ENCODE results near the gene TRPM2.

TRPM2 gene

DNA sequence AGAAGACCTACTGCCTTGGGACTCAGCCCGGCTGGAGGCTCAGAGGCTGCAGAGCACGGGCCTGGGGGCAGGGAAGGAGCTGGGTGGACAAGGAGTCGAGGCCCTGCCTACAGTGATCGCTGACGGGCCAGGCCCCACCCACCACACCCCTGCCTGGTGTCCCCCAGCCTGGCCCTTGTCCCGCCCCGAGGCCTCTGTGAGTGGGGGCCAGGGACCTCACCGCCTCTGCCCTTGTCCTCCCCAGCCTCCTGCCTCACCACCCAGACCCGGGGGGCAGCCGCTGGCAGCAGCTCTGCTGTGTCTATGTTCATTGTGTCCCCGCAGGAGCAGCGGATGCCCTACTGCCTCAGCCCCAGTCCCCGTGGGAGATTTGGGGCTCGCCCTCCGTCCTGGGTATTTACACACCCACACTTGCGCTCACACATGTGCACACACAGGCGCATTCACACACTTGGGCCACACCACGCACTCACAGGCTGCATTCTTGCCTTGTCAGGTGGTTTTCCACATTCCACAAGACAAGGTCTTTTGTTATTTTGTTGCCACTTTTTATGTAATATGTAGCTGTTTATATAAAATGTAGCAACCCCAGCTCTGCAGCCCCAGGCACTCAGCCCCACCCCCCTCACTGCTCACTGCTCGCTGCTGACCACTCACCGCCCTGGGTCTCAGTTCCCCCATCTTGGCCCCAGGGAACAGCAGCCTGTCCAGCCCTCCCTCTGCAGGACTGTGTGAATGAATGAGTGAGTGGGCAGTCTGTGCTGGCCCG is 46.3 kb upstream of the TRPM2 start:
- TF ChIP-seq EZH2phosphoT487 (IDR thresholded peaks at IDR 0.05; ENCODE audit: low read depth): no peak
- TF ChIP-seq, protein P1, sequence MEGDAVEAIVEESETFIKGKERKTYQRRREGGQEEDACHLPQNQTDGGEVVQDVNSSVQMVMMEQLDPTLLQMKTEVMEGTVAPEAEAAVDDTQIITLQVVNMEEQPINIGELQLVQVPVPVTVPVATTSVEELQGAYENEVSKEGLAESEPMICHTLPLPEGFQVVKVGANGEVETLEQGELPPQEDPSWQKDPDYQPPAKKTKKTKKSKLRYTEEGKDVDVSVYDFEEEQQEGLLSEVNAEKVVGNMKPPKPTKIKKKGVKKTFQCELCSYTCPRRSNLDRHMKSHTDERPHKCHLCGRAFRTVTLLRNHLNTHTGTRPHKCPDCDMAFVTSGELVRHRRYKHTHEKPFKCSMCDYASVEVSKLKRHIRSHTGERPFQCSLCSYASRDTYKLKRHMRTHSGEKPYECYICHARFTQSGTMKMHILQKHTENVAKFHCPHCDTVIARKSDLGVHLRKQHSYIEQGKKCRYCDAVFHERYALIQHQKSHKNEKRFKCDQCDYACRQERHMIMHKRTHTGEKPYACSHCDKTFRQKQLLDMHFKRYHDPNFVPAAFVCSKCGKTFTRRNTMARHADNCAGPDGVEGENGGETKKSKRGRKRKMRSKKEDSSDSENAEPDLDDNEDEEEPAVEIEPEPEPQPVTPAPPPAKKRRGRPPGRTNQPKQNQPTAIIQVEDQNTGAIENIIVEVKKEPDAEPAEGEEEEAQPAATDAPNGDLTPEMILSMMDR (IDR thresholded peaks at IDR 0.05; ENCODE audit: low read depth, low read length): no peak
- Histone ChIP-seq H3K36me3 (replicated peaks; ENCODE audit: low read depth, low read length) (peaks cover 17% of the 10 kb centered on the region), H3K4me3 (ENCODE audit: low read length) (no peak overlapping the region), H3K79me2 (ENCODE audit: low read length) (peaks cover 24% of the 10 kb centered on the region), H3K27ac (ENCODE audit: low read length) (no peak overlapping the region), H3K27me3 (ENCODE audit: low read depth, low read length) (no peaks in the 10 kb centered on the region), H4K20me1 (ENCODE audit: insufficient read depth, low read length) (peaks cover 39% of the 10 kb centered on the region), H3K9ac (ENCODE audit: low read length) (no peak overlapping the region), H2AFZ (ENCODE audit: low read depth, low read length) (no peak overlapping the region), H3K9me3 (ENCODE audit: insufficient read depth, low read length) (no peaks in the 10 kb centered on the region), H3K4me1 (ENCODE audit: low read length) (peaks cover 2% of the 10 kb centered on the region), H3K4me2 (ENCODE audit: low read length) (no peak overlapping the region)

DNA sequence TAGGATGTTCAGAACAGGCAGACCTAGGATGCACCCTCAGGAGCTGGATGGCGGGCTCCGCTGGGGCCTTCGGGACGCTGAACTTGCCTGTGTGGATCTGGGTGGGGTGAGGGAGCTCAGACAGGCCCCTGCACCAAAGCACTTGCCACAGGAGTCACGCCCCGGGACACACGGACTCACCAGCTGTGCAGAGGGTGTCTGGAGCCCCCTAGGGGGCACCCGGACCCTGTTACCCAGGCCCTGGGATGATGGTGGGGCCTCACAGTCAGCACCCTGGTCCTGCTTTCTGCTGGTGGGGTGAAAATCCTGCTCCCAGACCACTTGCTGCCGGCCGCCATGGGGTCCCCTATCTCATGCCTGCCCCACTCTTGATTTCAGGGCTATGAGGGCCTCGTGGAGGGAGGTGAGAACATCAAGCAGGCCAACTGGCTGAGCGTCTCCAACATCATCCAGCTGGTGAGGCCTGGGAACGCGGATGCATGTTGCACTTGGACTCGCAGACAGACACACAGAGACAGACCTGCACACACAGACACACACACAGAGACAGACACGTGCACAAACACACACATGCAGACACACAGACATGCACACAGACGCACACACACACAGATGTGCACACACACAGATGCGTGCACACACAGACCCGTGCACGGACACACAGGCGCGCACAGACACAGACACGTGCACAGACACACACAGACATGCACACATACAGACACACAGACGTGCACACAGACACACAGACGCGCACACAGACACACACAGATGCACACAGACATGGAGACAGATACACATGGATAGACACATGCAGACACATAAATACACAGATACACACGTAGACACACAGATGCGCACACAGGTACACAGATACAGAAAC is 42.6 kb upstream of the TRPM2 start:
- TF ChIP-seq, protein P1 (IDR thresholded peaks at IDR 0.05; ENCODE audit: low read depth, low read length): 0 out of 2 replicates have a peak, but pooled peaks have one; percentile 6
- TF ChIP-seq EZH2phosphoT487 (IDR thresholded peaks at IDR 0.05; ENCODE audit: low read depth): no peak
- Histone ChIP-seq H3K4me2 (ENCODE audit: low read length) (no peak overlapping the region), H3K9ac (ENCODE audit: low read length) (no peak overlapping the region), H3K27me3 (ENCODE audit: low read depth, low read length) (no peaks in the 10 kb centered on the region), H3K79me2 (ENCODE audit: low read length) (peaks cover under 1% of the 10 kb centered on the region; the same call in 1 of the 2 replicates), H4K20me1 (ENCODE audit: insufficient read depth, low read length) (peaks cover 9% of the 10 kb centered on the region), H3K4me1 (ENCODE audit: low read length) (no peaks in the 10 kb centered on the region), H3K36me3 (replicated peaks; ENCODE audit: low read depth, low read length) (peaks cover 26% of the 10 kb centered on the region), H2AFZ (ENCODE audit: low read depth, low read length) (no peak overlapping the region), H3K27ac (ENCODE audit: low read length) (no peak overlapping the region), H3K4me3 (ENCODE audit: low read length) (no peak overlapping the region), H3K9me3 (ENCODE audit: insufficient read depth, low read length) (no peaks in the 10 kb centered on the region)

DNA sequence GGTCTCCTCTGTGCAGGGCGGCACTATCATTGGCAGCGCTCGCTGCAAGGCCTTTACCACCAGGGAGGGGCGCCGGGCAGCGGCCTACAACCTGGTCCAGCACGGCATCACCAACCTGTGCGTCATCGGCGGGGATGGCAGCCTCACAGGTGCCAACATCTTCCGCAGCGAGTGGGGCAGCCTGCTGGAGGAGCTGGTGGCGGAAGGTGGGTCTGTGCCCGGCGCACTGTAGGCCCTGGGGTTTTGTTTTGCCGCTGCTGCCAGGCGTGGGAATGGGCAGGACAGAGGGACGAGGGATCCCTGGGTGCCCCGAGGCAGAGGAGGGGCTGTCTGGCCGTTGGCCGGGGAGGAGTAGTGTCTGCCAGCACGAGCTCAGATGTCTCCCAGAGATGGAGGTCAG is 41.3 kb upstream of the TRPM2 start:
- Histone ChIP-seq H3K79me2 (ENCODE audit: low read length) (no peaks in the 10 kb centered on the region), H2AFZ (ENCODE audit: low read depth, low read length) (no peak overlapping the region), H3K9ac (ENCODE audit: low read length) (no peak overlapping the region), H3K4me1 (ENCODE audit: low read length) (no peaks in the 10 kb centered on the region), H3K9me3 (ENCODE audit: insufficient read depth, low read length) (no peaks in the 10 kb centered on the region), H3K4me2 (ENCODE audit: low read length) (no peak overlapping the region), H4K20me1 (ENCODE audit: insufficient read depth, low read length) (no peaks in the 10 kb centered on the region), H3K36me3 (replicated peaks; ENCODE audit: low read depth, low read length) (peaks cover 22% of the 10 kb centered on the region), H3K27me3 (ENCODE audit: low read depth, low read length) (no peaks in the 10 kb centered on the region), H3K27ac (ENCODE audit: low read length) (no peak overlapping the region), H3K4me3 (ENCODE audit: low read length) (no peak overlapping the region)
- TF ChIP-seq, protein P1 (IDR thresholded peaks at IDR 0.05; ENCODE audit: low read depth, low read length): no peak
- TF ChIP-seq EZH2phosphoT487 (IDR thresholded peaks at IDR 0.05; ENCODE audit: low read depth): no peak

DNA sequence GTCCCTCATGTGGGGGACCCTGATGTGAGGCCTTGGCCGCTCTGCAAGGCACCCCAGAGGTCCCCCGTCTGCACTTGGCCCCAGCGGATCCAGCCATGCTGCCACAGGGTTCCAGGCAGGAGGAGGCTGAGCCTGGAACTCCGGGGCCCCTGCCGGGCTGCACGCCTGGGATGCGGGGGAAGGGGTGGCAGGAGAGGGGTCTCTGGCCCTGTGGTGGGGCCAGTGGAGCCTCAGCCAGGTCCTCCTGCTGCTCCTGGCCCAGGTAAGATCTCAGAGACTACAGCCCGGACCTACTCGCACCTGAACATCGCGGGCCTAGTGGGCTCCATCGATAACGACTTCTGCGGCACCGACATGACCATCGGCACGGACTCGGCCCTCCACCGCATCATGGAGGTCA is 40.7 kb upstream of the TRPM2 start:
- H3K4me1 ChIP-seq (ENCODE audit: low read length): no peaks in the 10 kb centered on the region
- no peak for TF ChIP-seq EZH2phosphoT487 (IDR thresholded peaks at IDR 0.05; ENCODE audit: low read depth)
- TF ChIP-seq, protein P1 (IDR thresholded peaks at IDR 0.05; ENCODE audit: low read depth, low read length): no peak
- H3K27me3 ChIP-seq (ENCODE audit: low read depth, low read length): no peaks in the 10 kb centered on the region
- peaks cover 20% of the 10 kb centered on the region for H3K36me3 ChIP-seq (replicated peaks; ENCODE audit: low read depth, low read length)
- no peak overlapping the region for H2AFZ ChIP-seq (ENCODE audit: low read depth, low read length)
- H3K27ac ChIP-seq (ENCODE audit: low read length): no peak overlapping the region
- no peaks in the 10 kb centered on the region for H4K20me1 ChIP-seq (ENCODE audit: insufficient read depth, low read length)
- H3K9me3 ChIP-seq (ENCODE audit: insufficient read depth, low read length): no peaks in the 10 kb centered on the region
- no peaks in the 10 kb centered on the region for H3K79me2 ChIP-seq (ENCODE audit: low read length)
- no peak overlapping the region for H3K9ac ChIP-seq (ENCODE audit: low read length)
- no peak overlapping the region for H3K4me3 ChIP-seq (ENCODE audit: low read length)
- no peak overlapping the region for H3K4me2 ChIP-seq (ENCODE audit: low read length)

All from OCI-LY3 (cell line).